ENCODE measurements around the gene ZNF618. TPM values are rescaled to one million over a fixed set of nuclear protein-coding genes. Genes with fewer than 3 reads are reported as not detected.

ZNF618 gene
- total RNA-seq, 1 donor from 2014 or later, result 12.1 TPM

GRCh38 chr9:114030364-114030763 lies 154.3 kb downstream of the ZNF618 start:
- no peak for TF ChIP-seq CTCF (IDR thresholded peaks at IDR 0.05; ENCODE audit: insufficient read depth, low read length, poor library complexity, severe bottlenecking)
- H3K27me3 ChIP-seq (ENCODE audit: control insufficient read depth, insufficient read depth, low read length), result no peaks in the 10 kb centered on the region
- H3K4me3 ChIP-seq (ENCODE audit: low read depth, low read length), result no peak overlapping the region
- no peak for DNase-seq (ENCODE audit: low read depth)
- peaks cover 3% of the 10 kb centered on the region for H3K36me3 ChIP-seq (ENCODE audit: control insufficient read depth, insufficient read depth, low read length)

- Histone ChIP-seq H3K27me3 (ENCODE audit: control insufficient read depth, insufficient read depth, low read length) (no peaks in the 10 kb centered on the region), H3K36me3 (ENCODE audit: control insufficient read depth, insufficient read depth, low read length) (peaks cover 4% of the 10 kb centered on the region), H3K4me3 (ENCODE audit: low read depth, low read length) (no peak overlapping the region)
- TF ChIP-seq CTCF (IDR thresholded peaks at IDR 0.05; ENCODE audit: insufficient read depth, low read length, poor library complexity, severe bottlenecking), result no peak
- no peak for DNase-seq (ENCODE audit: low read depth)
Observed at GRCh38 chr9:114031037-114031630, 155.0 kb downstream of the ZNF618 start.

- Histone ChIP-seq H3K27me3 (ENCODE audit: control insufficient read depth, insufficient read depth, low read length) (no peaks in the 10 kb centered on the region), H3K4me3 (ENCODE audit: low read depth, low read length) (no peak overlapping the region), H3K36me3 (ENCODE audit: control insufficient read depth, insufficient read depth, low read length) (peaks cover 7% of the 10 kb centered on the region)
- DNase-seq (ENCODE audit: low read depth), result no peak
- TF ChIP-seq CTCF (IDR thresholded peaks at IDR 0.05; ENCODE audit: insufficient read depth, low read length, poor library complexity, severe bottlenecking), result no peak
Observed at GRCh38 chr9:114031948-114032840, 156.1 kb downstream of the ZNF618 start.

- TF ChIP-seq CTCF (IDR thresholded peaks at IDR 0.05; ENCODE audit: insufficient read depth, low read length, poor library complexity, severe bottlenecking), result peak; percentile 55
- H3K36me3 ChIP-seq (ENCODE audit: control insufficient read depth, insufficient read depth, low read length), result peaks cover 7% of the 10 kb centered on the region
- DNase-seq (ENCODE audit: low read depth), result no peak
- H3K27me3 ChIP-seq (ENCODE audit: control insufficient read depth, insufficient read depth, low read length), result no peaks in the 10 kb centered on the region
- H3K4me3 ChIP-seq (ENCODE audit: low read depth, low read length), result no peak overlapping the region
Observed at GRCh38 chr9:114033397-114034103, 157.4 kb downstream of the ZNF618 start.

GRCh38 chr9:114034196-114034595 lies 158.1 kb downstream of the ZNF618 start:
- Histone ChIP-seq H3K4me3 (ENCODE audit: low read depth, low read length) (no peak overlapping the region), H3K27me3 (ENCODE audit: control insufficient read depth, insufficient read depth, low read length) (no peaks in the 10 kb centered on the region), H3K36me3 (ENCODE audit: control insufficient read depth, insufficient read depth, low read length) (peaks cover 8% of the 10 kb centered on the region)
- TF ChIP-seq CTCF (IDR thresholded peaks at IDR 0.05; ENCODE audit: insufficient read depth, low read length, poor library complexity, severe bottlenecking), result no peak
- DNase-seq (ENCODE audit: low read depth), result no peak

Measured in kidney epithelial cell (primary cell).